ENCODE measurements around the gene MCC.

The MCC gene

GRCh38 chr5:113193311-113193978 is 294.8 kb downstream of the MCC start:
- no peak for DNase-seq

DNA sequence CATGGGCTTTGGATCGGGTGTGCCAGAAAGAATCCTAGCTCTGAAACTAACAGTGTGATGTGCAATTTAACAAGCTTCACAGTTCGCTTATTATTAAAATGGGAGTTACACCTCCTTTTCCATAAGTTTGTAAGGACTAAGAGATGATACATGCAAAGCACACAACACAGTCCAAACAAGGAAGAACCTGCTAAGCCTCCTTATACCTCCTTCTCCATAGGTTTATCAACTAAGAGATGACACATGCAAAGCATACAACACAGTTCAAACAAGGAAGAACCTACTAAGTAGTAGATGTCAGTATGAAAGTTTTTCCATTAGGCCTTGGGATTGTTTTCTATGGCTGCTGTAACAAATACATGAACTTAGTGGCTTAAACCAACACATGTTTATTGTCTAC is 295.7 kb downstream of the MCC start:
- no peak for DNase-seq

GRCh38 chr5:113190347-113190746 is 297.9 kb downstream of the MCC start:
- DNase-seq: no peak

- DNase-seq: no peak
These were observed 299.0 kb downstream of the MCC start for GRCh38 chr5:113189291-113189690.

DNA sequence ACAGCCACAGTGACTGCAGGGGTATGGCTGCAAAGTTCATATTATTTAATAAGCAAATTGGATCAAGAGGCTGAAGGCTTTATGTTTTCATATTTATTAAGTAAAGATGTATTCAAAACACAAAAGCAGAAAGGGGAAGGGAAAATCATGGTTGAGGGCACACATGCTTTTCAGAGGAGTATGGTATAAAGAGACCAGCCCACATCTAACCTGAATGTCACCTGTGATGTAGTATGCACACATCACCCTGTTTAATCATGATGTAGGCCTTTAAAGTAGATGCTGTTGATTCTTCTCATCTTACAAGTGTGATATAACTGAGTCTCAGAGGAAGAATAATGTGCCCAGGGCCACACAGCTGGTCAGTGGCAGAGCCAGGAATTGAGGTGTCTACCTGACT is 299.8 kb downstream of the MCC start:
- no peak for DNase-seq

DNA sequence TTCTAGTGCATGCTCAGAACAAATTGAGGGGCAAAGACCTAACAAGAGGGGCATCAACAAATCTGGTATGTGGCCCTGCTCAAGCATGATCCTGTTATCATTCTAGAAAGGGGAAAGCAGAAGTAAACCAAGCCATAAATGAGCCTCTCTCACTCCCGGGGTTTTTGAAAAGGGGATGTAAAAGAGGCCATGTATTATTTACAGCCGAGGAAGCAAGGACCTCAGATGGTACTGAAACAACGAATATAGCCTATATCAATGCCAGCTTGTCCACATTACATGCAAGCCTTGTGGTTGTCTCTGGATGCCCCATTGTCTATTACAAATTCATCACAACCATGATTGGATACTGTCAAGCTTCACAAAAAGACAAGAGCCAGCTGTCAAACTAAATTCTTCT is 300.3 kb downstream of the MCC start:
- DNase-seq: no peak

DNA sequence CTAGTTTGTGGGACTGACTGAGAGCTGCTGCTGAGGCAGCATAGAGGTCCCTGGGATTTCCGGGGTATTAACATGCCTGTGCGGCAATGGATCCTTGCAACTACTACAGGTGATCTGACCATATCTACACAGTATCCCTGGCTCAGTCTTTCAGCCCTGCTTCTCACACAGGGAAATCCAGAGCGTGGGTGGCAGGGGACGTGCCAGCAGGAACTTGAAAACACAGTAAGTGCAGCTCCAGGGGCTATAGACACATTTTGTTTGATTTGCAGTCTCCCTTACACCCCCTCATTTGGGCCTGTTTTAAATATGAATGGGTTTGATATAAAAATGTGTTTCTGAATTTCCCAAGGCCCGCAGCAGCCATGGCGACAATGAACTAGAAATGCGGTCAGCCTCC is 302.2 kb downstream of the MCC start:
- no peak for DNase-seq

DNA sequence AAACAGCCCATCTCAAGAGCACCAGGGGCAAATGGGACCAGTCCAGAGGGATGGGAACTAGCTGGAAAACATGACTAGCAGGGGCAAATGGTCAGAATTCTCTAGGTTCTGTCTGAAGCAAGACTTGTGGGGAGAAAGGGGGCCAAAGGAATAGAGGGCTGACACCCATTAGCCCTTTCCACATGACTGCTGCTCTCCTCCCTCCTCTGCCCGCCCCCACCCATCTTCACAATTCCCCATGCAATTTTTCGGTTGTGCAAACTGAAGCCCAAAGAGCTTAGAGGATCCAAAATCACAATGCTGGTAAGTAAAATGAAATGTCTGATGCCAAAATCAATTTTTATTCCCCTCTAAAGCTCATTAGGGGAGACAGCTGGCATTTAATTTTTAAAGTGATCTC is 304.6 kb downstream of the MCC start:
- DNase-seq: no peak

DNA sequence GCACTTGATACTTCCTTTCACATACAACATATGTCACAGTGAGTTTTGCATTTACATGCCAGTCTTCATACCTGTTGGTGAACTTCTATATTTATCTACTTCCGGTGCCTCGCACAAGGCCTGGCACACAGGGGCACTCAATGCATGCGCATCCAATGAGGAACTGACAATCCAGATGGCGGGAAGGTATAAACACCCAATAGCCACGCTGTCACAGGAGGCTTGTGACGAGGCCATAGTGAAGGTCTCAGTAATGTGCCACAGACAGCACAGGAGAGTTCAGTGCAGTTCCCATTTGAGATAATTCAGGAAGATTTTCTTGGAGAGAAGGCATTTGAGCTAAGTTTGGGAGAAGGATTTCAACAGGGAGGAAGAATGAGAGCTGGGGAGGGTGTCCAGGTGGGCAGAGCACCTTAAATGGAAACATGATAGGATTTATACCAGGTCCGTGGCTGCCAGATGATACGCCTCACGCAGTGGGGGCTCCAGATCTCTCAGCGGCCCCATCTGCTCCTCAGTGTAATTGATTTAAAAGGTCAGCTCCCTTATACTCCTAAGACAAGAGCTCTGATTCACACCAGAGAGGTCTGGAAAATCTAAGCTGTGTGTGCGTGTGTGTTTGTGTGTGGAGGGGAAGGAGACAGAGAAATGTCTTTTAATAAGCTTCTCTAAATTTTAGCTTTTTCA is 305.5 kb downstream of the MCC start:
- DNase-seq: no peak

GRCh38 chr5:113181853-113182490 is 306.3 kb downstream of the MCC start:
- no peak for DNase-seq

DNA sequence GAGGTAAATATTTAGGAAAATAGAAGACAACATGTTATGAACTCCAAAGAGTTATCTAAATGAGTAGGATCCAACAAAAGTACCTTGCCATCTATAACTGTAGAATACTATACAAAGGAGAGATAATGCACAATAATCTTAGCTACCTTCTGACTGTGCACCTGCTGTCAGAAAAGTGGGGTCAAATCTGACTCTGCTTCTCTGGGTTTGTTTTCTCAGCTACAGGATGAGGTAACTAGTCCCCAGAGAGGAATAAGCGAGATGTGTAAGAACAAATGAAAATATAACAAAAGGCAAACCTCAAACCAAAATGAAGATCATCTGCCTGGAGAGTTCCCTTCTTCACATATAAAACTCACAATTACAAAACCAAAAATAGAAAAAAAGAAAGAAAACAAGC is 306.8 kb downstream of the MCC start:
- no peak for DNase-seq

GRCh38 chr5:113179156-113179555 is 309.1 kb downstream of the MCC start:
- DNase-seq: no peak

DNA sequence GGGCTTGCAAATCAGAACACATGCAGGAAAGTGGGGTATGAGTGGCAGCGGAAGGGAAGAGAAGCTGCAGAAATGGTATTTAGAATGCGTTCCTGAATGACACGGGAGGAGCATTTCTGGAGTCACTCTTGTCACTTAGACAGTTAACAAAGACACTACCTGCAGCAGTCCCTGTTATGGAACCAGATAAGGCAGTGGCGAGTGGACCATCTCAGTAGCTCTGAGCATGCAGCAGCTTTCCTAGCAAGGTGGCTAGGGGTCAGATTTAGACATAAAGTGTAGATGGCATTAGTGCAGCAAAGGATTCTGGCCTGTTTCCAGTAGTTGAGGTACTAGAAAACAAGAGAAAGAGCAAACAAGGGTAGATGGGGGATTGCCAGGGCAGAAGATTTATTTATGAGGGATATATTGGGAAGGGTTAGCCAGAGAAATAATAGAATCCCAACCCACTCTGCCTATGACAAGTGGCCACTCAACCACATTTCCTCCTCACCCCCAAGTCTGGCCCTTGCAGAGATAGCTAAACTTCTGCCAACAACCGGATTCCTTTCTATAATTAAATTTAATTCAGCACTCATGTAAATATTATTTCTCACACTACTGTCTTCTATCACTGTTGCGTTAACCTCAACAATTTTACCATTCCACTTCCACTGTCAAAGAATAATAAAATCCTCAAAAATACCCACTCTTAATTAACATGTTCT is 310.0 kb downstream of the MCC start:
- no peak for DNase-seq

DNA sequence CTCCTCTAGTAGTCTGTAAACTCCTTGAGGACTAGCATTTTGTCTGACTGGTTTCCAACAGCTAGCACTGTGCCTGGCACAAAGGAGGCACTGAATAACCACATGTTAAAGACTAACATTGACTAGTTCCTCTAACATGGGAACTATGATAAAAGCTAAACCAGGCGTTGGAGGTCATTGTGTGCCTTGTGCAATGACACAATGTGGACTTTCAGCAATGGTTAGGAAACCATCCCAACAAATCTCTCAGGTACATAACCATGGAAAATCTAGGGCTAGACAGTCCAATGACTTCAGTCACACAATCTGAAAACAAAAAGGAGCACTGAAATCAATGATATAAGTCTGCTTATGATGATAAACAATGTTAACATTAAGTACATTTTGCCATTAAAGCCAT is 311.0 kb downstream of the MCC start:
- DNase-seq: no peak

DNA sequence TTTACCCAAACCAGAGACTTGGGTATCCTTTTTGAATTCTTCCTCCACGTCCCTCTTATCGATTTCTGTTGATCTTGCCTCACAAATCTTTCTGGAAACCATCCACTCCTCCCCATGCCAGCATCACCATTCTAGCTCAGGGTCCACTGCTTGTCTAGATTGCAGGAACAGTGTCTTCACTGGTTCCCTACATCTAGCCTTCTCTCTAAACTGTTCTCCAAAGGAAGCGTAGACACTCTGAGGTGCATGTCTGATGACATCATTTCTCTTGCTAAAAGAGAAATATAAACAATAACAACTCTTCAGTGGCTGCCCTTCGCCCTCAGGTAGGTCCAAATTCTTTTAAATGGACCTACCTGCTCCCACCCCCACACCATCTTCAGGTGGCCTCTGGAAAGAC is 311.5 kb downstream of the MCC start:
- DNase-seq: no peak

DNA sequence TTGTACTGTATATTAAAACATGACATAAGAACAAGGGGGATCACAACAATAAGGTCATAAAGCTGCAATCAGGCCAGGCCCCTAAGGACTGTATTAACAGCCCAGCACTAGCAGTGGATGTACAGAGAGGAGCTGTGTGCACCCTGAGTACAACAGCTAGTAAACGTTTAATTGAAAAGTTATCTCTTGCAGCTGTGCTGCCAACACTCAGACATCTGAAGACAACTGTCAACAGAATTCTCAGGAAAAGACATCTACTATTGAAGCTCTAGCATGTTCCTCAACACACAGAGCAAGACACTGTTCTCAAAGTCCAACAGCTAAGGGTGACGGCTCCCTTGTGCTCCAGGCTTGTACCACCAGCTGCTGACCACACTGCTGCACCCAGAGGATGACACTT is 312.1 kb downstream of the MCC start:
- DNase-seq: no peak

GRCh38 chr5:113172231-113172826 is 315.9 kb downstream of the MCC start:
- DNase-seq: no peak

DNA sequence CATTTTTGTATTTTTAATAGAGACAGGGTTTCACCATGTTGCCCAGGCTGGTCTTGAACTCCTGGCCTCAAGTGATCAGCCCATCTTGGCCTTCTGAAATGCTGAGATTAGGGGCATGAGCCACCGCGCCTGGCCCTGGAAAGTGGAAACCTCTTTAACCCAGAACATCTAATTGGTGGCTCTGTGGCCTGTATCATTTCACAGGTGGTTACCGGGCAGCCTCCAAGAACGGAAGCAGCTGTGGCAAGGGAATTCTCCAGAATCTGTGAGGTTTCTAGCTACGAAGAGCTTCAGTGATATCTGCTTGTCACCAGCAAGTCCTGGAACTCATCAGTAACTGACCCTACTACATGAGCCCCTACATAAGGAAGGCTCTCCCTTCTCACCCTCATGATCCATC is 316.7 kb downstream of the MCC start:
- DNase-seq: no peak

DNA sequence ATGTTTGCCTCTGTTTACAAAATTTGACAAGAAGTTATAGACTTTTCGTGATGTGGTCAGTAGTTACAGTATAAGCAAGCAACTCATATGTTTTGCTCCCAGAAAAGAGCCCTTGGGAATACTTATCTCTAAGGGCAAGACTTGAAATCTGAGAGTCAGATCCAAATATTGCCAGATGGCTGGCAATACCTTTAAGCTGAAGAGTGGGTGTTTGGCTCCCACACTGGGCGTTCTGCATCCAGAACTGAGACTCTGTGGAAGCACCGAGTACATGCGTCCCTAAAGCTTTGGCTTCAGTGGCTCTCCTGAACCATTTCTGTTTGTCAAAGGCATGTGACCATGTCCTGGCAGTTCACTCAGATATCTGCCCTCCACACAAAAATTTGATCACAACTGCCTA is 317.5 kb downstream of the MCC start:
- no peak for DNase-seq

DNA sequence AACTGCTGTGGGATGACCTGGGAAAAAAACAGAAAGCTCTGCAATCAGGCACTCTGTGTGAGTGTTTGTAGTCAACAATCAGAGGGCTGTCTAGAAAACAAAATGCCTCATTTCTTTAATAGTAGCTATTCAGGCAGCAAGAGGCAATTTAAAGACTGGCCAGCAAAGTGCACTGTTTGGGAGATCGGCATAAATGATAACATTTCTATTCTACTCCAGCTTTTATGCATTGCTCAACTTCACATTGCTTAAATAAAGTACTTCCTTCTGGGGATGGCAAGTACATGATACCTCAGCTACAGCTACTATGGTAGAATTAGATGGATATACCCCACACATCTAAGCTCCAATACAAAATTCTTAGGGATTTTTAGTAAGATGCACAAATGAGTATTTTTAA is 318.5 kb downstream of the MCC start:
- DNase-seq: no peak

GRCh38 chr5:113167985-113168384 is 320.3 kb downstream of the MCC start:
- no peak for DNase-seq

GRCh38 chr5:113166852-113167366 is 321.3 kb downstream of the MCC start:
- DNase-seq: no peak

- DNase-seq: no peak
These were observed 322.0 kb downstream of the MCC start for GRCh38 chr5:113166261-113166660.

Data from activated CD8-positive, alpha-beta memory T cell treated with anti-CD3 and anti-CD28 coated beads, Interleukin-2, amount 50 U/mL, for 48 hours (primary cell).